HG03066 (cell line): ENCODE data around the gene SLC35A4.

ENCODE experiments used
- ATAC-seq: cut with Tn5 transposase; IDR thresholded peaks from one replicate; pipeline ENCODE4 v1.9.1; 2021; ENCODE audit warnings: low read depth; ENCODE audit not compliant: unreplicated experiment

Gene SLC35A4

DNA sequence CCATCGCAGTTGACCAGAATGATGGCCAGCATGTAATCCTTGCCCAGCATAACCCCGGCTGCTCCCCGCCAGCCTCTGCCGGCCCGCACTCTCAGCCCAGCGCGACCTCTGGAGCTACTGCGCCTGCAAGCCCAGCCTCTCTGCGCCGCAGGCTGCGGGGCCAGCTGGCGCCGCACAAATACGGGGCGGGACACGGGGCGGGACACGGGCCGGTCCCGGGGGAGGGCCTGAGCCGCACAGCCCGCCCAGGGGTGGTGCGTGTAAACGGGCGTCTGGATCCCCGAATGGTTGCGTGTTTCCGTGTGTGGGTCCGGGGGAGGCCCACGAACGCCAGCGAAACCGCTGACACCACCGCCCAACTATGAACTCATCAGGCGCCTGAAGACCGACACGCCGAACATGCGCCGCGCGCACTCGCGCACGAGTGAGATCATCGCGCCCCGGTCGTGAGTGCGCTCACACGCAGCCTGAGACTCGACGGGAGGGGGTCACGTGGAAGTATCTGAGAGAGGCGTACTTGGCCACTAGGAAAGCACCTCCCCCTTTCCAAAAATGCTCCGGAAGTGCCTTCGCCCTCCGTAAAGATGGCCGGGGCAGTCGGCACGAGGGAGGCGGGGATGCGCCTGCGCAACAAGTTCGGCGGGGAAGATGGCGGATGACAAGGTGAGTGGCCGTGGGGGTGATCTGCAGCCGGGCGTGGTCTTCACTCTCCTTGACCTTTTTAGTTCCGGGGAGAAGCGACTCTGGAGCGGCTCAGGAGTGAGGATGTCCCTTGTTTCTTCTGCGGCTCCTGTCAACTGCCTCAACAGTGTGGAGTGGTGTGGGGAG is at the start of gene SLC35A4, which contains the start of gene APBB3:
SLC35A4 (plus strand) TSS at position 633 of the 828 bp plus-strand sequence. CDS start 2,342 bp downstream, outside the sequence.
APBB3 (minus strand) TSS at position 403 of the 828 bp plus-strand sequence; CDS start at position 50, 353 bp downstream.
- ATAC-seq, result peak; percentile 84

DNA sequence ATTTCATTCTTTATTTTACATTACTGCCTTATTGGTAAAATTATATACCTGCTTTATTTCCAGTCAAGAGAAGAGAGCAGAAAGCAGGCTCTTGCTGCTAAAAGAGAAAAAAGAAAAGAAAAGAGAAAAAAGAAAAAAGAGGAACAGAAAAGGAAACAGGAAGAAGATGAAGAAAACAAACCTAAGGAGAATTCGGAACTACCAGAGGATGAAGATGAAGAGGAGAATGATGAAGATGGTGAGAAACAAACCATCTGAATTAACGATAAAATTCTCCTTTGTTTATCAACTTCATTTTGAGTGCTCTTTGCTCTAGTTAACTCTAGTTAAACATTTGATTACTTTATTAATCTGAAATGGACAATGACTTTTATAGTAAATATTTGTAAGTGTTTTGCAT is 40.6 kb upstream of the SLC35A4 start:
- ATAC-seq, result no peak

DNA sequence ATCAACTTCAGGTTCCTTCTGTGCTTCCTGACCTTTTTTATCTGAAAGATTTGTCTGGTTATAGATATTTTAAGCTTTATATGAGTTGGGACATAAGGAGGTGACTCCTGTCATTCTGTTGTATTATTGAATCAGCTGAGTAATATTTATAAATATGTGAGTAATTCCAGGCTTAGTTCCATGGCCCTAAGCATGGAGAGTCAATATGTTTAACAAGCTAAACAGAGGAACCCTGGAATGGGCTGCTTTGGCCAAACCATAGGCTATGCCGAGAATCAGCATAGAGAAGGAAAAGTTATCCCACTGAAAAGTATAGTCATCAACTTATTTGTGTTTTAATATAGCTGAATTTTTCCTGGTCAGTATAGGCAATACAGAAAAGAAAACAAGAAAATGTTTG is 24.4 kb upstream of the SLC35A4 start:
- ATAC-seq, result no peak

GRCh38 chr5:140542972-140543371 is 21.7 kb upstream of the SLC35A4 start:
- no peak for ATAC-seq

DNA sequence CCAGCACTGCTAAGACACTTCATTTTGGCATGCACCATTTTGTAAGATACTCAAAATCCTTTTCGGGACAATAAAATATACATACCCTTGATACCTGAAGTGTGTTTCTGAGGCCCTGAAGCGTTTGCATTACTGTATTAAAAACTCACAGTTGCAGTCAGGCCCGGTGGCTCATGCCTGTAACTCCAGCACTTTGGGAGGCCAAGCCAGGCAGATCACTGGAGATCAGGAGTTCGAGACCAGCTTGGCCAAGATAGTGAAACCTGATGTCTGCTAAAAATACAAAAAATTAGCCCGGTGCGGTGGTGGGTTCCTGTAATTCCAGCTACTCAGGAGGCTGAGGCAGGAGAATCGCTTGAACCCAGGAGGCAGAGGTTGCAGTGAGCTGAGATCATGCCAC is 19.6 kb upstream of the SLC35A4 start:
- ATAC-seq, result no peak

- no peak for ATAC-seq
Measured at GRCh38 chr5:140545606-140546005, 19.0 kb upstream of the SLC35A4 start.

GRCh38 chr5:140546851-140547507 is 17.6 kb upstream of the SLC35A4 start:
- ATAC-seq, result no peak

GRCh38 chr5:140547508-140548299 is 16.9 kb upstream of the SLC35A4 start, which contains the start of gene EIF4EBP3:
Gene EIF4EBP3, plus strand, starts transcription at chr5:140547662. Its CDS starts 76 bp downstream, at chr5:140547738.
- peak; percentile 99 for ATAC-seq

DNA sequence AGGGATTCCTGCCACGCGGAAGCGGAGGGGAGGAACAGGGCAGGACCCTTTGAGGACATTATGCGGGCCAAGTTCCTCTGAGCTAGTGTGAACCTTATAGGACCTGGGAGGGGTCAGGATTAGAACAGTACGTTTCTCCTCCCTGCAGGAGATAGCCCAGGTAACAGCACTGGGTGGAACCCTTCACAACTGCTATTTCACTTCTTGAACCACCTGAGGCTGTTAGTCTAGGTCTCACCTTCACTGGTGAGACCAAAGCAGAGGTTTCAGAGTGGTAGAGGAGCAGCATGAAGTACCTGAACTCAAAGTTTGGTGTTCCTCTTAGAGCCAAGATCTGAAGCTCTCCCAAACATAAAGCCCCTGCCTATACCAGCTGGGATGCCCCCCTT is 16.3 kb upstream of the SLC35A4 start:
- no peak for ATAC-seq

DNA sequence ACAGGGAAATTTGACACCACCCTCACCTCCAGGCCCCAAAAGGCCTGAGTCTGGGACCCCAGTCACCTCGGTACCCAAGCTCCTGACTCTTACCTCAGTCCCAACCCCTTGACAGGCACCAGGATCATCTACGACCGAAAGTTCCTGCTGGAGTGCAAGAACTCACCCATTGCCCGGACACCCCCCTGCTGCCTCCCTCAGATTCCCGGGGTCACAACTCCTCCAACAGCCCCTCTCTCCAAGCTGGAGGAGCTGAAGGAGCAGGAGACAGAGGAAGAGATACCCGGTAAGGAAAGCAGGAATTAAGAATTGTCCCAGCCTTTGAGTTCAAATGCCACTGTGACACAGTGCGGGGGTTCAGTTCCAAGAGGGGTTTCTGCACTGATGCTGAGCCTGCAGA is 15.8 kb upstream of the SLC35A4 start:
- no peak for ATAC-seq

DNA sequence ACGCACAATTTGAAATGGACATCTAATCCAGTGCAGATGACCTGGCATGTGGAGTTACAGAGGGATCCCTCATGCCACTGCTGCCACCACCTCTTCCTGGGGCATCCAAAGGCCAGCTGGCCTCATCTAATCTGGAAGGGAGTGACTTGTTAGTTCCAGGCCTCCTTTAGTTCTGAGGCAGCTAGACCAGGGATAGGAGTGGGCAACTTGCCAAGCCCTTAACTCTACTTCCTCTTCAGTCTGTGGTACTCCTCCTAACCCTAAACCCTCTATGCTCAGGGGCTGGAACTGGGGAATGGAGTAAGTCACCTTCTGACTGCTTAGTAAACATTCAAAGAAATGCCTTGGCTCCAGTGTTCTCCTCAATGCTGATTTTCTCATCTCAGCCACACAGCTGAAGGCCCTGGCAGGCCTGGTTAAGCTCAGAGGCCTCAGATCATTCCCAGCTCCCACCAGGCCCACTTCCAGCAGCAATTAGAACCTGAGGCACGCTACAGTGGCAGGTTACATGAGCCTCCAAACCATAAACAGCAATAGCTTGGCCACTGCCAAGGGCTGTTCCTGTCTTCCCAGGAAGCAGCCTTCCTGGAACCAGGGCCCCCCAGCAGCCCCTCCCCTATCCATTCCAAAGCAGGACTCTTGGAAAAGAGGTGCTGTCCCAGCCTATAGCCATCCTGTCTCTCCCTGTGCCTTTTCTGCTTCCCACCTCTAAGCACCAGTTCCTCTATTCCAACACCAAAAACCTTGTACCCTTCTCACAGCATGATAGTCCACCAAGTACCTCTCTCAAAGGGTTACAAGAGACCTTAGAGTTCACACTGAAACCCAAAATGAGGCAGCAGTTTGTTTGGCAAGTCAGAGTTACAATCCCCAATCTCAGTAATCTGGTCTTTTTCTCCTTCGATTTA is 15.1 kb upstream of the SLC35A4 start:
- ATAC-seq, result no peak

DNA sequence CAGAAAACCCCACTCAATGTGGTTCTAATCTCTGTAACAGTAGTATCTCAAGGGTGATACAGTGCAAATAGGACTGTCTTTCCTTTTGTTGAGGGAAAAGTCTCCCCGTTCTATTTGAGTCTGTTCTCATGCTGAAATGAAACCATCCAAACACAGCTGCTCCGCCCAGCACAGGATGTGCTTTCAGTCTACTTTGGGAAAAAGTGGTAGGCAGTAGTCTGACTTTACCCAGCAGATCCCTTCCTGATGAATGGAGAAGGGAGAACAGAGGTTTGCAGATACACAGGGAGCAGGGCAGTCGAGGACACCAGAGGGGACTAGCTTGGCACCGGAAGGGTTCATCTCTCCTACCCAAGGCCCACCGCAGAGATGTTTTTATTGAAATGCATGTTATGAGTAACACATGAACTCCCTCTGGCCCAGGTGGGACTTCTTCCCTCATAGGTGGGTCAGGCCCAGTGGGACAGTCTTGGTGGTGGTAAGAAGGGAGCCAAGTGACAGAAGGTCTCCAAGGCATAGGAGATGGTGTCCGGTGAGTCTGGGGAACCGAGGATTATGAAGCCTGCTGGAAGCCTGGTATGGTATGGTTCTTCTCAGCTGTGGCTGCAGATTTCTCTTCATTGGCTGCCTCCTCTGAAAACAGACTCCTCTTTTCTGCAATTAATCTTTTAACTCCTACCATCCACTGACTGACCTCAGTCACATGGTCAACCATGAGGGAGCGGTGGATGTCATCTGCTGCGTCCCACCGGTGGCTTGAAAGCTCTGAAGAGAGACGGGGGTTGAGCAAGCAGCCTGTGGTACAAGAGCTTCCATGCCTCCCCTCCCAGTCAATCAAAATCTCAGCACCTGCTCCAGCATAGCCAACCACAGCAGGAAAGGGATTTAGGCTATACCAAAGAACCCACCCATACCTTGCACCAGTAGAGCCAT is 14.2 kb upstream of the SLC35A4 start:
- no peak for ATAC-seq

GRCh38 chr5:140551872-140552271 is 12.8 kb upstream of the SLC35A4 start:
- ATAC-seq, result no peak

GRCh38 chr5:140553657-140554056 is 11.0 kb upstream of the SLC35A4 start:
- ATAC-seq, result no peak

DNA sequence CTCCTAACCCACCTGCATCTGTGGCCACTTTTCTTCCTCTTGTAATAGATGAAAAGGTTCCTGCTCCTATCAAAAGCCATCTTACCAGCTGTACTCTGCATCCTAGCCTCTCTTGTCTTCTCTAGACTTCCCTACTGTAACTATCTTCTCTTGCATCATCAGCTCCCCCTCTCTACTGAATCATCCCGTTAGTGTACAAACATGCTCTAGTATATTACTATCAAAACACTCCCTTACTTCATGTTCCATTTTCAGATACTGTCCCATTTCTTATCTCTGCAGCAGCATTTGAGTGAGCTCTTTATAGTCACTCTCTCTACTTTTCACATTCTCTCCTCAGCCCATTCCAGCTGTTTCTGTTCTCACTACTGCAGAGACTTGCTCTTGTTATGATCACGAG is 10.2 kb upstream of the SLC35A4 start:
- no peak for ATAC-seq

- no peak for ATAC-seq
Measured at GRCh38 chr5:140555747-140556312, 8.8 kb upstream of the SLC35A4 start.

GRCh38 chr5:140556438-140556837 is 8.2 kb upstream of the SLC35A4 start:
- ATAC-seq, result no peak

GRCh38 chr5:140557136-140557805 is 7.4 kb upstream of the SLC35A4 start, which contains the start of gene SRA1:
Gene SRA1, minus strand, starts transcription at chr5:140557473. Its CDS starts 21 bp downstream, at chr5:140557452.
- ATAC-seq, result peak; percentile 96
